GM19397 (cell line): Measurements from ENCODE around the gene ULK4.
"Not testable (repeated sequence)": the region's sequence is repeated elsewhere in the genome, so short reads cannot be mapped to it uniquely, and the experiment has no call there.

ENCODE experiments used
- ATAC-seq: cut with Tn5 transposase; IDR thresholded peaks from one replicate; pipeline ENCODE4 v1.9.1; 2021; ENCODE audit warnings: mild to moderate bottlenecking, moderate library complexity; ENCODE audit not compliant: unreplicated experiment

The ULK4 gene

DNA sequence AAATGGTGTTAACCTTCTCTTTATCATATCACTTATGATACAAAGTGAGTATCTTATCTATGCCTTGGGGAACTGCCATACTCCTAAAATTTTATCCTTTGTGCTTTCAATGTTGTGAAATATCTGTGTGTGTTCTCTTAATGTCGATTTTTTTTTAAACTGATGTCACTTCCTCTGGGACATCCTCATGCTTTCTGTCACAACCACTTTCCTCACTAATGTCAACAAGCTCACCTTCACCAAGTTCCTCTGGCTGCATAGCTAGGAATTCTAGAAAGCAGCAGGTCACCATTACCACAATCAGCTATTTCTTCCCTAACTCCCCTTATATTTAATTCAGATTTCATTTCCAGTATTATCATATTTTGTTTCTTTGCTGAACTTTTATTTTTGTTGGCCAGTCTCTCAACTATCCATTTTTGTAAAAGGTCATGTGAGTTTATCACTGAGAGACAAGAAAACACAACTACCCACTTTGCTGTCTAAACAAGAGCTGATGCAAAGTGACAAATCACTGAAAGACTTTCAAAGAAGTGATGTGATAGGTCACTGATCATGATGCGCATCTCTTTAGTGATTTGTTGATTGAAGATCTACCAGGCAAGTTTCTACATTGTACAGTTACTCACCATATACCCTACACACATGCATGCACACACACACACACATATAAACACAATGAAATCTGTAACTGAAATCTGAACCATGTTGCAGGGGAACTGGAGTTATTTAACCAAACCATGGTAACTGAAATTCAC, 369.0 kb downstream of the ULK4 start:
- ATAC-seq: no peak

DNA sequence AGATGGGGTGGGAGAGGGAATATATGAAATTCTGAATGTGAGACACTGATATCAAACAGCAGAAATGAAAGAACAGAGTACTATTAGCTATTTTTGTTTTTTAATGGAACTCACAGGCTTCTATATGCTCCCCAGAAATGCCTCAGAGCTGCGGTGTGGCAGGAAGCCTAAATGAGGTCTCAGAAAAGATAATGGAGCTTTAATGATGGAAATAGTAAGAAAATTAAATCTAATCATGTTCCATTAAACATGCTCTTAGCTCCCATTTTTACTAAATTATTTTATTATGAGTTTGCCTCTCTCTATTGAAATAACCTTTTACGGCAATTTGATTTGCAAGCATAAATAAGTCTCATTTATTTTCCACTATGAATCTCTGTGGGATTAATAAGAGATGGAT, 378.9 kb downstream of the ULK4 start:
- ATAC-seq: no peak

GRCh38 chr3:41581700-41582099, 380.2 kb downstream of the ULK4 start:
- peak; percentile 97 for ATAC-seq

GRCh38 chr3:41580274-41580959, 381.5 kb downstream of the ULK4 start:
- no peak for ATAC-seq

- no peak for ATAC-seq
These were observed 382.0 kb downstream of the ULK4 start for GRCh38 chr3:41579861-41580260.

DNA sequence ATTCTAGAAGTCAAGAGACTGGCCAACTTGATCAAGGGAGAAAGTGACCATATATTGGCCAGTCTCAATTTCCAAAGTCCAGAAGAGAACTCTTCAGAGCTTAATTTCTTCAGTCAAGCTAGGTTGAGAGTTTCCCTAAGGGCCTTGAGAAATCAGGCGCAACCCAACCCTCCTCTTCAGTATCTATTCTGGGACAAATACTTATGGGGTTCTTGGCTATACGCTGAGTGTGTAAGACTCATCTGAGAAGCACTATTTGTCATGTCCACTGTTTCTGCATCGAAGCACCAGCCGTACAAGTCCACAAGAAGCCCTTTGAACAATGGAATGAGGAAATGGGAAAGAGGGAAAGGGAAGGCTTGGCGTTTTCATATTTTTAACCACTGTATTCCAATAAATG, 383.1 kb downstream of the ULK4 start:
- no peak for ATAC-seq

DNA sequence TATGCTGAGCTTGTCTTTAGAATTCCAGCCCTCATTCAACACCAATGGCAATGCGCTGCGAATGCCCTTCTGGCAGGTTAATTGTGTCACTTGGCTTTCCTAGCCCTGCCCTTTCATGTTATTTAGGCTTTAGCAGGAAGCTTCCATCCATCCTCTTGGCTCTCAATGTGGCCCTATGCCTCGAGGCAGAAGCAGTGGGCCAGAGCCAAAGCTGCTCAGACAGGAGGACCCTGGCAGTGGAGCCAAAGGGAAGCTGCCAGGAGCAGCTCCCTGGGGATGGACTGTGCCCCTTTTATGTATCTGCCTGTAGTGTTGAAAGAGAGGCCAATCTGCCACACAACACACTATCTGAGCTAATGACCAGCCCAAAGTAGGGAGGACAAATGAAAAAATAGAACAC, 386.2 kb downstream of the ULK4 start:
- ATAC-seq: no peak

GRCh38 chr3:41574900-41575299, 387.0 kb downstream of the ULK4 start:
- ATAC-seq: no peak

GRCh38 chr3:41573591-41573990, 388.3 kb downstream of the ULK4 start:
- ATAC-seq: no peak

DNA sequence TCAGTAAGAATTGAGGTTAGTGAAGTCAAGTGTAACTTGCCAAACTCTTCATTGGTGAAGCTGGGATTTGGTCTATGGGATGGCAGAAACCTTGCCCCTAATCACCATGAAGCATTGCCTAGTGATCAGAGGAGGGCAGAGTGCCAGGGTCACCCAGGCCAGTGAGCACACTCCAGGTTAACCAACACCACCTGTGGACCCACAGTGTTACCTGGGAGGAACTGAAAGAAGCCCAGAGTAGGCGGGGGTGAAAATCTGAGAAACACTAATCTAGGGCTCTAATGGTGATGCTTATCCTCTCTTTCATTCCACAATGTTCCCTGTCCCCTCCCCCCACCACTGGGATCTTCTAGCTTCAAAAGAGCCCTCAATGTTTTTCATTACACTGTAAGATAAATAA, 389.8 kb downstream of the ULK4 start:
- no peak for ATAC-seq

GRCh38 chr3:41569632-41570305, 392.1 kb downstream of the ULK4 start:
- no peak for ATAC-seq

DNA sequence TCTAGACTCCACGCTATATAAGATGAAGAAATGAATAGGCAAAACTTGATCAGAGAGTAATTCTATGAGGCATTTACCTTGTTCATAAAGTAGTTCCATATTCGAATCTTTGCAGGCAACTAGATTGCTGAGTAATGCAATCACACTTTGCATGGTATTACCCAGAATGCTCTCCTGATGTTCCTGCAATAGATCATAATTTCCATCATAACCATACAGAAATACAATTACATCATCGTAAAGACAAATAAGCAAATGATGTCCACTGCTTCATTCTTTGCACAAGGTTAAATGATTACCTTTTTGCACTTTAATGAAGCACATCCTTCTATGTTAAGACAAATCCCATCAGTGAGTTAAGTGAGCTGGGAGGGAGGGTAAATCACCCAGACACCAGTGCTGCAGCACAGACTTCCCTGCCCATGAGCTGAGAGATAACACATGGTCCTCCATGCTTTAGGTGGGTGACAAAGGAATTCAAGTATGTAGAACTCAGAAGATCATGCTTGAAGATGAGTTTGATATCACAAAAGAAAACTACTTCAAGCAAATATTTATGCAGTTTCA, 395.9 kb downstream of the ULK4 start:
- no peak for ATAC-seq

GRCh38 chr3:41565003-41565402, 396.9 kb downstream of the ULK4 start:
- no peak for ATAC-seq

- not testable (repeated sequence) for ATAC-seq
These were observed 405.7 kb downstream of the ULK4 start for GRCh38 chr3:41556245-41556644.

DNA sequence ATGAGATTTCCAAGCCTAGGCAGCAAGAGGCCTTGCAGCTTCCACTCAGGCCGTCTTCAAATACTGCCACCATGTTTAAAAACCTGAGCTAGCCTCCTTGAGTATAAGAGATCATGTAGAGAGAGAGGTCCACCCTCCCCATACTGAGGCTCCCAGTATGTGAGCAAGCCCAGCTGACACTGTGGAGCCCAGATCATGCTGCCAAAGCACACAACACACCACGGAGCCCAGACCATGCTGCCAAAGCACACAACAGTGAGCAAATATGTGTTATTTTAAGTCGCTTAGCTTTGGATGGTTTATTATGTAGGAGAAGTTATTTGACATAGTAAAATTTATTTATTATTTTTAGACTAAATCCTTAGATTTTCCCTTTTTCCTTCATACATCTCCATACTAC, 428.9 kb downstream of the ULK4 start:
- no peak for ATAC-seq

GRCh38 chr3:41526995-41527573, 434.8 kb downstream of the ULK4 start:
- ATAC-seq: no peak

- ATAC-seq: no peak
These were observed 436.4 kb downstream of the ULK4 start for GRCh38 chr3:41525303-41526064.

GRCh38 chr3:41523897-41524296, 438.0 kb downstream of the ULK4 start:
- no peak for ATAC-seq

DNA sequence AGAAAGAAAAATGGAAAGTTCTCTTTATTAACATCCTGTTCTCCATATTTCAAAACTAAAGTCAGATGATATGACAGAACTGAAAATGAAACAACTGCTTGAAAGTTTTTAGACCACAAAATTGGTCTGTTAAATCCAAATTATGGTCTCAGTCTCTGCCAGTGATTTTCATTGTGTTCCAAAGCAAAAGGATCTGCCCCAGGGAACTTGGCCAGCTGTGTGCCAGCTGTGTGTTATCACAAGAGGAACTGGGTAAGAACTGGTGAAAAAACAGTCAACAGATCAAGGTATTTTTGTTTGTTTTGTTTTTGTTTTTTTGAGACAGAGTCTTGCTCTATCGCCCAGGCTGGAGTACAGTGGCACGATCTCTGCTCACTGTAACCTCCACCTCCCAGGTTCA, 439.3 kb downstream of the ULK4 start:
- ATAC-seq: no peak

GRCh38 chr3:41521010-41521655, 440.8 kb downstream of the ULK4 start:
- ATAC-seq: no peak
